Right lobe of liver (tissue), 6 donors: ENCODE measurements around the gene LZIC. TPM values are rescaled to one million over a fixed set of nuclear protein-coding genes. Genes with fewer than 3 reads are reported as not detected.

ENCODE experiments used
- ATAC-seq, 4 donors: fragments of 200-7000 bp; cut with Tn5 transposase; one replicate each; pipeline ENCODE4 v1.9.1; 2020; ENCODE audit warnings: mild to moderate bottlenecking in 4 of 4, moderate library complexity in 4 of 4
- DNase-seq, 3 donors: peaks; one replicate each; pipeline ENCODE4 v3.0.0-alpha.2; 2020
- H3K27ac ChIP-seq, 3 donors: fragments of 200-600 bp; one replicate each; pipeline ENCODE4 v1.8.0; 2022
- H3K27me3 ChIP-seq, 2 donors: fragments of 200-600 bp; one replicate each; pipeline ENCODE4 v1.8.0; 2022
- H3K36me3 ChIP-seq, 4 donors: fragments of 200-600 bp; sonication (generic) in 1 of 4; one replicate each; pipeline versions ENCODE4 v1.5.1 to v1.8.0; 2017 to 2022; ENCODE audit warnings: control low read depth in 1 of 4
- H3K4me1 ChIP-seq, 4 donors: fragments of 200-600 bp; sonication (generic) in 1 of 4; one replicate each; pipeline versions ENCODE4 v1.5.1 to v1.8.0; 2017 to 2022; ENCODE audit warnings: control low read depth in 1 of 4
- H3K4me3 ChIP-seq, 3 donors: fragments of 200-600 bp; one replicate each; pipeline ENCODE4 v1.8.0; 2022
- H3K9me3 ChIP-seq, 4 donors: fragments of 200-600 bp; sonication (generic) in 1 of 4; one replicate each; pipeline versions ENCODE4 v1.5.1 to v1.8.0; 2017 to 2022; ENCODE audit warnings: control low read depth in 1 of 4
- POLR2A ChIP-seq: fragments of 450-650 bp; IDR thresholded peaks from one replicate; pipeline ENCODE4 v1.6.1; 2017; ENCODE audit warnings: antibody characterized with exemption, mild to moderate bottlenecking
- WGBS: methylation state at CpG from one replicate; pipeline ENCODE4 v1.1.6; 2018; ENCODE audit warnings: low coverage, low lambda C conversion rate; ENCODE audit not compliant: insufficient coverage; ENCODE audit errors: missing lambda C conversion rate; 5-methylcytosine and 5-hydroxymethylcytosine counted together
- intact Hi-C, 2 donors: fragments of 100-400 bp; cut with DNase I; formaldehyde crosslinking; loops; one replicate each; pipeline versions ENCODE4 v1.11.2 to v1.14.1; 2022
- total RNA-seq, 6 experiments: library from RNA; depleted of rRNA in 2 of 6; stranded (reverse); fragments of >200 nt in 2 of 6; fragmentation: NEBNext Ultra II Directional in 3 of 6; extraction: Animal tissue kit (Norgen Biotek cat#: 25700) in 3 of 6; gene quantifications; one replicate each; pipeline versions ENCODE4 v1.1.0 to v1.2.4, GENCODE V29; 2016 to 2023
- TF ChIP-seq, protein P1 (sequence below), 4 donors: fragments of 200-600 bp in 3 of 4; fragments of 450-650 bp in 1 of 4; IDR thresholded peaks; one replicate each; pipeline versions ENCODE4 v1.5.1 to v1.8.0; 2016 to 2022; ENCODE audit warnings: antibody characterized with exemption in 4 of 4, mild to moderate bottlenecking in 2 of 4
- donor health status: DM: no; HTN: yes; CAD: no.
- donor health status: DM: no; HTN: no; CAD: no.
- donor health status: DM: no; HTN: no; CAD: no.
- donor health status: DM: no; HTN: yes; CAD: no.
- donor health status: DM: no; HTN: yes; CAD: no.

LZIC gene
- total RNA-seq, 6 experiments from 2014 or later: 10.6 to 18.5 (median 15.9) TPM

DNA sequence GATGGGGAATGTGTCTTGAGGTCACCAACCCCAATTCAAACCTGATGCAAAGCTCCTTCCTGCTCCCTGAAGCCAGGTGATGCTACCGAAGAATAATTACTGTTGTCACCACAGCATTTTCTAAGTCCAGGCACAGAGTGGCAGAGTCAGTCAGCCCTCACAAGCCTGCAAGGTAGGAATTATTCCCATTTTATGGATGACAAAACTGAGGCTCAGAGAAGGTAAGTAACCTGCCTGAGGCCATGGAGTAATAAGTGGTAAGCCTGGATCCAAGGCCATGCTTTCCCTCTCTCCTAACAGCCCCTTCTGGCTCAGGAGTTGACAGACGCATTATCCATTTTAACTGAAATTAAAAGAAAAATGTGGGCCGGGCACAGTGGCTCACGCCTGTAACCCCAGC, 56.1 kb downstream of the LZIC start:
- Histone ChIP-seq H3K9me3 (no peaks in the 10 kb centered on the region), H3K4me3 (no peak overlapping the region), H3K4me1 (no peaks in the 10 kb centered on the region), H3K36me3 (no peaks in the 10 kb centered on the region), H3K27ac (no peak overlapping the region), H3K27me3 (no peaks in the 10 kb centered on the region)
- intact Hi-C loops: no loop called here
- WGBS: 93% methylated on average over 3 of the region's 4 CpGs
- no peak for TF ChIP-seq POLR2A
- TF ChIP-seq, protein P1, sequence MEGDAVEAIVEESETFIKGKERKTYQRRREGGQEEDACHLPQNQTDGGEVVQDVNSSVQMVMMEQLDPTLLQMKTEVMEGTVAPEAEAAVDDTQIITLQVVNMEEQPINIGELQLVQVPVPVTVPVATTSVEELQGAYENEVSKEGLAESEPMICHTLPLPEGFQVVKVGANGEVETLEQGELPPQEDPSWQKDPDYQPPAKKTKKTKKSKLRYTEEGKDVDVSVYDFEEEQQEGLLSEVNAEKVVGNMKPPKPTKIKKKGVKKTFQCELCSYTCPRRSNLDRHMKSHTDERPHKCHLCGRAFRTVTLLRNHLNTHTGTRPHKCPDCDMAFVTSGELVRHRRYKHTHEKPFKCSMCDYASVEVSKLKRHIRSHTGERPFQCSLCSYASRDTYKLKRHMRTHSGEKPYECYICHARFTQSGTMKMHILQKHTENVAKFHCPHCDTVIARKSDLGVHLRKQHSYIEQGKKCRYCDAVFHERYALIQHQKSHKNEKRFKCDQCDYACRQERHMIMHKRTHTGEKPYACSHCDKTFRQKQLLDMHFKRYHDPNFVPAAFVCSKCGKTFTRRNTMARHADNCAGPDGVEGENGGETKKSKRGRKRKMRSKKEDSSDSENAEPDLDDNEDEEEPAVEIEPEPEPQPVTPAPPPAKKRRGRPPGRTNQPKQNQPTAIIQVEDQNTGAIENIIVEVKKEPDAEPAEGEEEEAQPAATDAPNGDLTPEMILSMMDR (IDR thresholded peaks at IDR 0.05): no peak
- DNase-seq (no peak), ATAC-seq (no peak)

DNA sequence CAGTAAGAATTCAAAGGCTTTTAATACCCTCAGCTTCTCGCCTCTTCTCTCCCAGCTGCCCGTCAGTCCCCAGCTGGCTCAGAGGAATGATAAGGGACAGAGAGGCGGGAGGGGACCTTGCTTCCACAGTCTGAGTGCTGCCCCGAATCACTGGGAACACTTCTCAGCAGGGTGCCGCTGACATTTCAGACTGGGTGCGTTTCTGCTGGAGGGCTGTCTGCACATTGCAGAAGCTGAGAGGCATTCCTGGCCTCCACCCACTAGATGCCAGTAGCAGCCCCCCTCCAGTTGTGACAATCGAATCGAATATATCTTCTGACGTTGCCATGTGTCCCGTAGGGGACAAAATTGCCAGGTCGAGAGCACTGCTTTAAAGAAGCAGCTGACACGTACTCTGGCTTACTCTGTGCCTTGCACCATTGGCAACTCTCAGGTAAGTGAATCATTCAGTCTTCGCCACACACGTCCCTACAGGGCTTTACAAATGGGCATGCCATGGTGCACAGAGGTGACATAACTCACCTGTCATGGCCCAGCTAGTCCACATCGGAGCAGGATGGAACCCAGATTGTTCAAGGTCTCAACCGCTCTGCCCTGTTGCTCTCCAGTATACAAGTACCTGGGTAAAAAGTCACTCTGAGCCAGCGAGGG, 57.0 kb downstream of the LZIC start:
- ATAC-seq: no peak

GRCh38 chr1:9884805-9885204, 58.4 kb downstream of the LZIC start:
- ATAC-seq (no peak), DNase-seq (no peak)
- H3K4me3 ChIP-seq: no peak overlapping the region
- no peak overlapping the region for H3K27ac ChIP-seq
- TF ChIP-seq, protein P1 (IDR thresholded peaks at IDR 0.05): no peak
- no peak for TF ChIP-seq POLR2A
- 90% methylated on average over 5 of the region's 8 CpGs for WGBS
- no peaks in the 10 kb centered on the region for H3K36me3 ChIP-seq
- no peaks in the 10 kb centered on the region for H3K4me1 ChIP-seq
- intact Hi-C loops: no loop called here
- H3K9me3 ChIP-seq: no peaks in the 10 kb centered on the region
- no peaks in the 10 kb centered on the region for H3K27me3 ChIP-seq

More for the DNA sequence above, 57.0 kb downstream of the LZIC start:
- Histone ChIP-seq H3K4me1 (no peaks in the 10 kb centered on the region), H3K4me3 (no peak overlapping the region), H3K9me3 (no peaks in the 10 kb centered on the region), H3K27ac (no peak overlapping the region), H3K27me3 (no peaks in the 10 kb centered on the region), H3K36me3 (no peaks in the 10 kb centered on the region)
- TF ChIP-seq, protein P1 (IDR thresholded peaks at IDR 0.05): no peak
- intact Hi-C loops: no loop called here
- 100% methylated on average over 2 of the region's 17 CpGs for WGBS
- no peak for DNase-seq

DNA sequence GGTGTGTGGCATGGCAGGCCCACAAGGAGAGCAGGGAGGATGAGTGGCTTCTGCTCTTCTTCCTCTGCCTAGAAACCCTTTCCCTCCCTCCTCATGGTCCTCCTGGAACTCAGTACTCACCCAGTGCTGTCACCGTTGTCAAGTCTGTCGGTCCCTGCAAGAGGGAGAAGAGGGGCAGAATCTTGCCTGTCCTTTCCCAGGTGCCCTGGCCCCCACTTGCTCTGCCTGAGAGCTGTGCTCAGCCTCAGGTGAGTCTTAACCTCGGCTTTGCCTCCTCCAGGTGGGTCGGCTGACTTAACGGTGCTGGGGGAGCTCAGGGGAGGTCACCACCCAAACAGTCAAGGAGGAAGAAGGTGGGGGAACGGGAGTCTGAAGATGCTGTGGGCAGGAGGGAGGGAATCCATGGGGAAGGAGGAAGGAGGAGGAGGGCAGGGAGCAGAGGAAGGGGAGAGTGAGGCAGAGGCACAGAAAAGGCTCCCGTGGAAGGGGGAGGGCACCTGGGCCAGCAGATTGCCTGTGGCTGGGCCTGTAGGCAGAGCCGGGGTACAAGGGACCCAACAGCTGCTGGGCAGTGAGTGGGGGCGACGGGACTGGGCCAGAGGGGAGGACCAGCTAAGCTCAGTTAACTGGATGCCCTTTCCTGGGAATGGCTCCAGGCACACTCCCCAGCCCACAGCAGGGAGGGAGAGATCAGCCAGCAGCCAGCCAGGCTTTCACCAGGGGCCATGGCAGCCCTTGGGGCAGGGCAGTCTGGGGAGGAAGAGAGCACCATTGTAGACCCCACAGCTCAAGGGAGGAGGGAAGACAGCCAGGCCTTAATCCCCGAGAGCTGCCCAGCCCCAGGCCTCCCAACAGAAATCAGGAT, 59.4 kb downstream of the LZIC start:
- no peak for TF ChIP-seq POLR2A
- TF ChIP-seq, protein P1 (IDR thresholded peaks at IDR 0.05): no peak
- Histone ChIP-seq H3K27ac (no peak overlapping the region), H3K36me3 (no peaks in the 10 kb centered on the region), H3K4me3 (no peak overlapping the region), H3K4me1 (no peaks in the 10 kb centered on the region), H3K27me3 (no peaks in the 10 kb centered on the region), H3K9me3 (no peaks in the 10 kb centered on the region)
- WGBS: 84% methylated on average over 5 of the region's 11 CpGs
- DNase-seq (no peak), ATAC-seq (no peak)
- intact Hi-C loops: no loop called here
